Neural progenitor cell (in vitro differentiated cells): ENCODE measurements around the gene ARL17B.
"Not testable (repeated sequence)": the region's sequence is repeated elsewhere in the genome, so short reads cannot be mapped to it uniquely, and the experiment has no call there.

Source experiments
- EZH2phosphoT487 ChIP-seq: fragments of 200-600 bp; sonication (generic); IDR thresholded peaks from 2 replicates; pipeline ENCODE4 v1.6.1; 2017; ENCODE audit warnings: antibody characterized with exemption
- TF ChIP-seq, protein P1 (sequence below): fragments of 200-600 bp; sonication (generic); IDR thresholded peaks from 2 replicates; pipeline ENCODE4 v1.5.1; 2017; ENCODE audit warnings: antibody characterized with exemption, mild to moderate bottlenecking

DNA sequence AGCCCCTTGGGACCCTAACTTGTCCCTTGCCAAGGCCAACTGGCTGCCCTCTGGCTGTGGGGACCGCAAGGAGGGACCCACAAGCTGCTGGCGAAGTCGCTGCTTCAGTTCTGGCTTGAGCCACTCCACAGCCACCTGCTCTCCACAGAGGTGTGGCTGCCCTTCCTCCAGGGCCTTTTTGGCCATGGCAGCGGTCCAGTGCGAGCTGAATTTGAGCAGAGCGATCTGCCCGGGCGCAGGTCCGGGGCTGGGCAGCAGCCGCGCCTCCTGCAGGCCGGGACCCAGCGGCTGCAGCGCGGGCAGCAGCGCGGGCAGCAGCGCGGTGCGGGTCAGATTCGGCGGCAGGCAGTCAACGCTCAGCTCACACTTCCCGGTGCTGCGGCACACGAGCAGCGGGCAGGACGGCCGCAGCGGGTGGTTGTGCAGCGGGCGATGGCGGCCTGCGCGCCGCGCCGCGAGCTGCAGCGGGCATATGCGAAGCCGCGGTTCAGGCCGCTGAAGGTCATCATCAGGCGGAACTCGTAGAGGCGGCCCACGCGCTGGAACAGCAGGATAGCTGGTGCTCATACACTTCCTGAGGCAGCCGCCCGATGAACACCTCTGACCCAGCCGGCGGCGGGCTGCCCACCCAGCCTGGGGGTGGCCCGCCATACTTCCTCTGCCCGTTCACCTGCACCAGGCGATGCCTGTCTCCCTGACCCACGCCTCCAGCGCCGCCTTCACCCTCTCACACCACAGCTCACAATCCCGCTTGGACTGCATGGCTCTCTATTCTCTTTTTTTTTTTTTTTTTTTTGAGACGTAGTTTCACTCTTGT lies 101.5 kb downstream of the ARL17B start:
- TF ChIP-seq, protein P1, sequence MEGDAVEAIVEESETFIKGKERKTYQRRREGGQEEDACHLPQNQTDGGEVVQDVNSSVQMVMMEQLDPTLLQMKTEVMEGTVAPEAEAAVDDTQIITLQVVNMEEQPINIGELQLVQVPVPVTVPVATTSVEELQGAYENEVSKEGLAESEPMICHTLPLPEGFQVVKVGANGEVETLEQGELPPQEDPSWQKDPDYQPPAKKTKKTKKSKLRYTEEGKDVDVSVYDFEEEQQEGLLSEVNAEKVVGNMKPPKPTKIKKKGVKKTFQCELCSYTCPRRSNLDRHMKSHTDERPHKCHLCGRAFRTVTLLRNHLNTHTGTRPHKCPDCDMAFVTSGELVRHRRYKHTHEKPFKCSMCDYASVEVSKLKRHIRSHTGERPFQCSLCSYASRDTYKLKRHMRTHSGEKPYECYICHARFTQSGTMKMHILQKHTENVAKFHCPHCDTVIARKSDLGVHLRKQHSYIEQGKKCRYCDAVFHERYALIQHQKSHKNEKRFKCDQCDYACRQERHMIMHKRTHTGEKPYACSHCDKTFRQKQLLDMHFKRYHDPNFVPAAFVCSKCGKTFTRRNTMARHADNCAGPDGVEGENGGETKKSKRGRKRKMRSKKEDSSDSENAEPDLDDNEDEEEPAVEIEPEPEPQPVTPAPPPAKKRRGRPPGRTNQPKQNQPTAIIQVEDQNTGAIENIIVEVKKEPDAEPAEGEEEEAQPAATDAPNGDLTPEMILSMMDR: peak; percentile 52
- not testable (repeated sequence) for TF ChIP-seq EZH2phosphoT487
